Activated B cell treated with CpG ODN at 0.5 μM for 24 hours (primary cell): ENCODE results near the gene CLCNKB. TPM values are rescaled to one million over a fixed set of nuclear protein-coding genes. Genes with fewer than 3 reads are reported as not detected.
"Not testable (repeated sequence)": the region's sequence is repeated elsewhere in the genome, so short reads cannot be mapped to it uniquely, and the experiment has no call there.

Experiments used
- ATAC-seq: fragments of 200-7000 bp; cut with Tn5 transposase; one replicate; pipeline ENCODE4 v1.10.0; 2021; ENCODE audit warnings: low read depth, mild to moderate bottlenecking, moderate library complexity
- CTCF ChIA-PET: fragments of 350-600 bp; sonication (Branson Sonifier 250); formaldehyde crosslinking; loops from one replicate; lab custom pipeline; 2021; ENCODE audit warnings: antibody characterized with exemption; lab: Charles Lee
- POLR2A ChIA-PET: fragments of 350-600 bp; sonication (Branson Sonifier 250); formaldehyde crosslinking; loops from one replicate; lab custom pipeline; 2021; ENCODE audit warnings: antibody characterized with exemption; lab: Charles Lee
- DNase-seq: peaks from one replicate; pipeline ENCODE4 v3.0.0; 2022
- H3K27ac Mint-ChIP-seq: one replicate; pipeline ENCODE4 v1.8.0; 2020; ENCODE audit warnings: mixed read lengths
- H3K27me3 Mint-ChIP-seq: one replicate; pipeline ENCODE4 v1.8.0; 2021; ENCODE audit warnings: mixed read lengths
- H3K36me3 Mint-ChIP-seq: one replicate; pipeline ENCODE4 v1.8.0; 2021; ENCODE audit warnings: low read depth, mixed read lengths
- H3K4me1 Mint-ChIP-seq: one replicate; pipeline ENCODE4 v1.8.0; 2021; ENCODE audit warnings: mixed read lengths
- H3K4me3 Mint-ChIP-seq: one replicate; pipeline ENCODE4 v1.8.0; 2020; ENCODE audit warnings: mild to moderate bottlenecking, mixed read lengths
- H3K9me3 Mint-ChIP-seq: one replicate; pipeline ENCODE4 v1.8.0; 2020; ENCODE audit warnings: mixed read lengths
- CTCF ChIP-seq: fragments of 200-600 bp; IDR thresholded peaks from one replicate; pipeline ENCODE4 v1.8.0; 2022; ENCODE audit warnings: antibody characterized with exemption, mild to moderate bottlenecking
- intact Hi-C: fragments of 100-400 bp; cut with micrococcal nuclease; formaldehyde crosslinking; loops from one replicate; pipeline ENCODE4 v1.15.1; 2024
- total RNA-seq: library from RNA; stranded (reverse); gene quantifications from 2 replicates; pipeline ENCODE4 v1.2.3, GENCODE V29; 2022

The CLCNKB gene
- total RNA-seq, 1 donor from 2014 or later = not detected

GRCh38 chr1:16053781-16054502 lies 10.4 kb downstream of the CLCNKB start:
- Mint-ChIP-seq H3K9me3 (no peaks in the 10 kb centered on the region), H3K4me1 (peaks cover 6% of the 10 kb centered on the region), H3K27ac (no peak overlapping the region), H3K36me3 (no peaks in the 10 kb centered on the region), H3K27me3 (peaks cover 16% of the 10 kb centered on the region), H3K4me3 (no peak overlapping the region)
- intact Hi-C loops = loop anchor here (10.0 kb wide), 1 partner anchor 99 kb away; no protein-coding TSS in a partner anchor
- ATAC-seq (no peak), DNase-seq (no peak)
- ChIA-PET CTCF (interaction anchor here (1.1 to 2.5 kb wide), 3 partner anchors 13 to 262 kb away, joined by 3 to 11 read pairs (median 7); no protein-coding TSS in a partner anchor), POLR2A (no interaction called here)
- no peak for TF ChIP-seq CTCF

DNA sequence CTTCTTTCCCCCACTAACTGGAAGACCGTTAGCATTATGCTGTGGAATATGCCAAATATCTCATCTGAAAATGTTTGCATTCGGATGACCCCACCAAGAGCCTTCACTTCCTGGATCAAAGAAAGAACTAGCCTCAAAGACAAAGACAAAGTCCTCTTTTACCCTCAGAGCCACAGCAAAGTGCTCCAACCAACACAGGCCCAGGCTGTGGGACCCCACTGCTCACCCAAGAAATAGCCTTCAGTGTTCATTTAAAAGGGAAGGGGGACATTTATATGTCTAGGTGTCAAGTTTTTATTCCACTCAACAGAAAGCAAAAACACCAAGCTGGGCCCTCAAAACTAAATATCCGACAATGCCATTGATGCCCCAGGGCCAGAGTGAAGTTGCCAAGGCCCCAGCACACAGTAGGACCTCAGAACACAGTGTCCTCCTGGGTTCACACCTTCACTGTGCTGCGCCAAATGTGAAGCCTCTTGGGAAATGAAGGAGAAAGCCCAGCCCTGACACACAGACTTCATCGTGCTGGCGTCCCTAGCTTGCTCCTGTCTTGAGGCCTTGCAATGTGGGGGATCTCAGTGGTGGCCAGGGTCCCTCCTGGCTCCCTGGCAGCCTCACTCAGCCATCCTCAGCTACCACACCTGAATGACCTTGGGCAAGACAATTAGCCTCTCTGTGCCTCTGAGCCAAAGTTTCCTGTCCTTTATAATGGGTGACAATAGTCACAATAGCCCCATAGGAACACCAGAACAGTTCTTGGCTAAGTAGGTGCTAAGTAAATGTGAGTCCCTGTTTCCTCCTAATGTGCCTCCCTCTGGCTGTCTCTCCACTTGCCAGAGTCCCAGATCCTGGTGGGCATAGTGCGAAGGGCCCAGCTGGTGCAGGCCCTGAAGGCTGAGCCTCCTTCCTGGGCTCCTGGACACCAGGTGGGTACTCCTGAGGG lies 11.3 kb downstream of the CLCNKB start:
- CTCF ChIA-PET = interaction anchor here (1.1 to 2.5 kb wide), 7 partner anchors 14 to 266 kb away, joined by 3 to 11 read pairs (median 5); no protein-coding TSS in a partner anchor
- Mint-ChIP-seq H3K36me3 (no peaks in the 10 kb centered on the region), H3K27me3 (peaks cover 10% of the 10 kb centered on the region), H3K4me1 (peaks cover 6% of the 10 kb centered on the region), H3K9me3 (no peaks in the 10 kb centered on the region), H3K27ac (no peak overlapping the region), H3K4me3 (no peak overlapping the region)
- intact Hi-C loops = loop anchor here (10.0 kb wide), 1 partner anchor 100 kb away; no protein-coding TSS in a partner anchor
- no peak for DNase-seq
- no peak for TF ChIP-seq CTCF
- POLR2A ChIA-PET = no interaction called here
- ATAC-seq = no peak

DNA sequence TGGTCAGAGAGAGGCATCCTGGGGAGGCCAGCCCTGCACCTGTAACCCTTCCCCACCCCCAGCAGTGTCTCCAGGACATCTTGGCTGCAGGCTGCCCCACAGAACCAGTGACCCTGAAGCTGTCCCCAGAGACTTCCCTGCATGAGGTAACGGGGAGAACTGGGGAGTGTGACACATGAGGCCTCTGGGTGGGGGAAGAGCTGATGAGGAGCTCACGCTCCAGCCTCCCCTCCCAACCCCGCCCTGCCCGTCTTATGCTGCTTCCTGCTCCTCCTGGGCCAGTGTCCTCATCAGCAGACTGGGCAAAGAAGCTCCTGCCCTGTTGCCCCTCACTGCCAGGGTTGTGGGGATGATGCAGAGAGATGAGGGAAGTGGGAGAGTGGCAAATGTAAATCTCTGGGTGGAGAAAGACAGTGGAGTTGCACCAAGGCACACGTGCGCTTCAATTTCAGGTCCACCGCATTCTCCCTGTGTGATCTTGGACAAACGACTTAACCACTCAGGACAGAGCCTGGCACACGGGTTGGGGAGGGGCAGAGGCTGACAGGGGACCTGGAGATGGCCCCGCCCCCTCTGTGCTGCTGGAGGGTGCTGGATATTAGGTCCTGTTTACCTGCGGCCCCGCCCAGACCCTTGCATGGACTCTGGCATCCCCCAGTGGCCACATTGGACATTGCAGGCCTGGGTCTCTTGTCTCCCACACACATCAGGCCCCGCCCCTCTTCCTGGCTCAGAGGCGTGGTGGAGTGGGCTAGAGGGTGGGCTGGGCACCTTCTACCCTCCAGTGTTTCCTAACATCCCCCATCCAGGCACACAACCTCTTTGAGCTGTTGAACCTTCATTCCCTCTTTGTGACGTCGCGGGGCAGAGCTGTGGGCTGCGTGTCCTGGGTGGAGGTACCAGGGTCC lies 12.3 kb downstream of the CLCNKB start:
- peak; percentile 77 for DNase-seq
- Mint-ChIP-seq H3K27me3 (peaks cover 6% of the 10 kb centered on the region), H3K4me1 (peaks cover 6% of the 10 kb centered on the region), H3K36me3 (no peaks in the 10 kb centered on the region), H3K27ac (no peak overlapping the region), H3K4me3 (no peak overlapping the region), H3K9me3 (no peaks in the 10 kb centered on the region)
- no peak for TF ChIP-seq CTCF
- peak; percentile 100 for ATAC-seq
- CTCF ChIA-PET = interaction anchor here (1.3 to 2.5 kb wide), 6 partner anchors 15 to 267 kb away, joined by 3 to 11 read pairs (median 4); no protein-coding TSS in a partner anchor
- intact Hi-C loops = loop anchor here (1.0 to 10.0 kb wide), 5 partner anchors 47 to 264 kb away; no protein-coding TSS in a partner anchor
- POLR2A ChIA-PET = no interaction called here

DNA sequence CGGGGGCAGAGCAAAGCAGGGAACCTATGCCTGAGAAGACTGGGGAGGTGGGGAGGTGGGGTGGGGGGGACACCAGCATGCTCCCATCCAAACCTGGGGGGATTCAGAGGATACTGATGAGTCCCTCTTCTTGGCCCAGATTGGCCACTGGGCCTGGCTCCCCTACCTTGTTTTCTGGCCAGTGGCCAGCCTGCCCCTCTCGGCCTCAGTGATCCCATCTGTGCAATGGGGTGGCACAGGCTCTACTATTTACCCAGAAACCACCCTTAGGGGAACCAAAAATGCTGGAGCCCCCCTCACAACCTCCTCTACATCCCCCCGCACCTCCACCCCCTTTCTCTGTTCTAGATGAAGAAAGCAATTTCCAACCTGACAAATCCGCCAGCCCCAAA lies 12.9 kb downstream of the CLCNKB start:
- not testable (repeated sequence) for H3K9me3 Mint-ChIP-seq

DNA sequence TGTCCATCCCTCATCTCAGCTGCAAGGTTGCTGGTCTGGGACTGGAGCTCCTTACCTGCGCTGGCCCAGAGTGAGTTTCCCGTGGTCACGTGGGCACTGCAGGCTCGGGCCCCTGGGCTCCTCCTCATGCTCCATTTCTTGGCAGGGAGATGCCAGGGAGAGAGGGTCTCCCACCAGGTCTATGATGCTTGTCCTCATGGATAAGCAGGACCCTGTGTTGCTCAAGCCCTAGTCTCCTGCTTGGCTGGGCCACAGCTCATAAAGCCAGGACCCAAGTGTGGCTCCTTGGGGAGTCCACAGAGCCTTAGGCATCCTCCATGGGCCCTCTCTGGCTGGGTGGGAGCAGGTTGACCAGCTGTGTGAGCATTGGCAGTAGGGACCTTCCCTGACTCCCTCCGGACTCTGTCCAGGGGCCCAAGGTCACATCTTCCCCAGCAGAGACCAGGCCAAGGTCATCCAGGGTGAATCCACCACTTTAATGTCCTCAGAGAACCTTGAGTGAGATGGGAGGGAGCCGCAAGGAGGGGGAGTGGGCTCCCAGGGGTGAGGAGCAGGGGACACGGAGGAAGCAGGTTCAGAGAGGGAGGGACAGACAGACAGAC lies 13.8 kb downstream of the CLCNKB start:
- DNase-seq, H3K9me3 Mint-ChIP-seq, POLR2A ChIA-PET, H3K36me3 Mint-ChIP-seq, ATAC-seq, H3K27ac Mint-ChIP-seq, H3K4me3 Mint-ChIP-seq, H3K27me3 Mint-ChIP-seq, H3K4me1 Mint-ChIP-seq: not testable (repeated sequence)
- CTCF ChIA-PET = interaction anchor here (1.2 kb wide), 1 partner anchor 279 kb away, joined by 3 read pairs; no protein-coding TSS in a partner anchor
- intact Hi-C loops = loop anchor here (10.0 kb wide), 1 partner anchor 103 kb away; no protein-coding TSS in a partner anchor

More for the DNA sequence above, 12.9 kb downstream of the CLCNKB start:
- ATAC-seq, POLR2A ChIA-PET, H3K36me3 Mint-ChIP-seq, H3K4me3 Mint-ChIP-seq, H3K27ac Mint-ChIP-seq, H3K4me1 Mint-ChIP-seq, DNase-seq, H3K27me3 Mint-ChIP-seq: not testable (repeated sequence)
- intact Hi-C loops = loop anchor here (1.0 to 10.0 kb wide), 5 partner anchors 47 to 264 kb away; no protein-coding TSS in a partner anchor
- CTCF ChIA-PET = interaction anchor here (1.7 to 2.1 kb wide), 2 partner anchors 48 to 253 kb away, joined by 4 to 5 read pairs; no protein-coding TSS in a partner anchor

DNA sequence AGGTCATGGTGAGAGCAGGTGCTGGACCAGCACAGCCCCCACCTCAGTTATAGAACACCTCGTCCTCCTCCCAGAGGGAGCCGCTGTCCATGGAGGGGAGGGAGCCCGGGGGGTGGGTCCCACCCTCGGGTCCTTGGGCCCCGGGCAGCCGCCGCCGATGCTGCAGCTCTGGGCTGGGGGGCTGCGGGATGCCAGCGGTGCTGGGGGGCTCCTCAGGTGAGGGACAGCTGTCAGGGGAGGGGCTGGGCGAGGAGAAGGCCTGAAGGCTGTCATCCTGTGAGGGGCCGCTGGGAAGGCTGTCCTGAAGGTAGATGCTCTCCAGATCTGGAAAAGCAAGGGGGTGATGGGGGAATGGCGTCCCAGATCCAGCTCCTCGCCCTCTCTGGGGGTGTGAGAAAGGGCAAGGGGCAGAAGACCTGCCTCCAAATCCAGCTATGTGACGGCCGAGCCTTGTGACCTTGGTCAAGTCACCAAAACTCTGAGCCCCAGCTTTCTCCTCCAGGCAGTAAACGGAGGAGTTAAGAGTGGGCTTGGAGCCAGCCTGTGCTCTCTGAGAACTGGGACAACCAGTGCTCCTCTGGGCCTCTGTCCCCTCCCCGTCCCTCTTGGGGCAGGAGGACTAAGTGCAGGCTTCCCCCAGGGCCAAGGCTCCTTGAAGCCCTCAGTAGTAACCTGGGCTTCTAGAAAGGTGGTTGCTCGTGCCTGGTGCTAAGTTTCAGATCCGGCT lies 15.0 kb downstream of the CLCNKB start:
- ATAC-seq, CTCF ChIA-PET, H3K27me3 Mint-ChIP-seq, H3K9me3 Mint-ChIP-seq, DNase-seq, H3K27ac Mint-ChIP-seq, POLR2A ChIA-PET, H3K4me3 Mint-ChIP-seq, H3K4me1 Mint-ChIP-seq, H3K36me3 Mint-ChIP-seq: not testable (repeated sequence)
- intact Hi-C loops = loop anchor here (1.0 to 10.0 kb wide), 2 partner anchors 8 to 104 kb away; no protein-coding TSS in a partner anchor
